Cardiac fibroblast (primary cell): Measurements from ENCODE around the gene SNX24.
A peak's percentile ranks its signal among the peaks of the same experiment; 100 is the strongest.

Source experiments
- DNase-seq, 2 donors: peaks; one replicate each; pipeline versions ENCODE4 v3.0.0 to v3.0.0-alpha.2; 2010; ENCODE audit warnings: low read depth in 2 of 2
- H3K4me3 ChIP-seq, 2 donors: replicated peaks in 1 of 2; 1 replicate in 1 of 2; 2 replicates in 1 of 2; pipeline ENCODE4 v1.5.1; 2011; ENCODE audit warnings: low read depth in 2 of 2, low read length in 2 of 2, mild to moderate bottlenecking in 2 of 2, moderate library complexity in 1 of 2
- CTCF ChIP-seq: IDR thresholded peaks from one replicate; pipeline ENCODE4 v1.5.1; 2011; ENCODE audit warnings: low read depth, mild to moderate bottlenecking, low read length, inconsistent platforms

Gene SNX24

GRCh38 chr5:122924203-122924602 lies 78.8 kb downstream of the SNX24 start:
- H3K4me3 ChIP-seq, result no peak overlapping the region
- peak; percentile 72 to 75 for DNase-seq
- no peak for TF ChIP-seq CTCF

- H3K4me3 ChIP-seq, result no peak overlapping the region
- TF ChIP-seq CTCF, result no peak
- DNase-seq, result peak in 1 of 2 donors; percentile 10
These were observed 79.4 kb downstream of the SNX24 start for GRCh38 chr5:122924719-122925395.

- H3K4me3 ChIP-seq, result no peak overlapping the region
- TF ChIP-seq CTCF, result no peak
- DNase-seq, result no peak
These were observed 83.6 kb downstream of the SNX24 start for GRCh38 chr5:122929001-122929400.

DNA sequence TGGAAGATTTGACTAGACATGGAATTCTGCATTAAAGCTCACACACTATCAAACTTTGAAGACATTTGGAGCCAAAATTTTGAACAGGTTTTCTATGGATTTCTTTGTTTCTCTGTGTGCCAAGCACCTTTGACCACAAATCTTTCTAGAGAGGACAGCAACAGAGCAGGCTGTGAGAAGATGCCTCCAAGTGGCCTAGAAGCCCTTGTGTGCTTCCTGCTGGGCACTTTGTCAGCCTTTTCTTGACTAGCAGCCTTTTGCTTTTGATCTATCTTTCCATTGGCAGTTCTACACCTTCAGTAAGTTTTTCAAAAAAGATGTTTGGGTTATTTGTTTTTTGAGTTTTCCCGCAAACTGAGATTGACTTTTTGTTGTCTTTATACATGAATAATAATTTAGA lies 84.6 kb downstream of the SNX24 start:
- TF ChIP-seq CTCF, result no peak
- H3K4me3 ChIP-seq, result no peak overlapping the region
- no peak for DNase-seq

- no peak for DNase-seq
- no peak for TF ChIP-seq CTCF
- H3K4me3 ChIP-seq, result no peak overlapping the region
These were observed 88.5 kb downstream of the SNX24 start for GRCh38 chr5:122933956-122934355.

GRCh38 chr5:122936088-122936487 lies 90.7 kb downstream of the SNX24 start:
- H3K4me3 ChIP-seq, result no peak overlapping the region
- no peak for DNase-seq
- no peak for TF ChIP-seq CTCF

- TF ChIP-seq CTCF, result no peak
- H3K4me3 ChIP-seq, result no peak overlapping the region
- DNase-seq, result peak in 1 of 2 donors; percentile 13
These were observed 92.5 kb downstream of the SNX24 start for GRCh38 chr5:122937914-122938313.
